Activated CD8-positive, alpha-beta memory T cell treated with anti-CD3 and anti-CD28 coated beads for 4 hours (primary cell): Measurements from ENCODE around the gene CTNNA2.

Experiments used
- DNase-seq, 2 donors: peaks; one replicate each; pipeline ENCODE4 v3.0.0-alpha.2; 2020; ENCODE audit warnings: low read depth in 2 of 2

The CTNNA2 gene

DNA sequence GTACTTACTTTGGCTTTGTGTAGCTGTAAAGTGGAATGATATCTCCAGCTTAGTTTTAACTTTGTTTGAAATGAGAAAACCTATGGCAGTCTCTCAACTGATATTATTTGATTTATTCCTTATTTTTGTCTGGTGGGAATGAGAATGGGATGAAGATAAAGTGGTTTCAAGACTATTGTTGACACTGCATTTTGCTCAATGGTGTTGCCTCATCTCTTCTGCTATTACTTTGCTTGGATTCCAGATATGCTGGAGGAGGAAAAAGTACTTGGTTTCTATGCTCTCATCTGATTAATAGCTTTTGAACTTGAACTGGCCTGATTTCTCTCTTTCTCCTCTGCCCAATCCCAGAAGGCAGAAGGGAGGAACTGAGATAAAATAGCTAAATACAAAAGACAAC is 198.2 kb downstream of the CTNNA2 start:
- no peak for DNase-seq

- DNase-seq: no peak
These were observed 200.4 kb downstream of the CTNNA2 start for GRCh38 chr2:79713131-79713785.

DNA sequence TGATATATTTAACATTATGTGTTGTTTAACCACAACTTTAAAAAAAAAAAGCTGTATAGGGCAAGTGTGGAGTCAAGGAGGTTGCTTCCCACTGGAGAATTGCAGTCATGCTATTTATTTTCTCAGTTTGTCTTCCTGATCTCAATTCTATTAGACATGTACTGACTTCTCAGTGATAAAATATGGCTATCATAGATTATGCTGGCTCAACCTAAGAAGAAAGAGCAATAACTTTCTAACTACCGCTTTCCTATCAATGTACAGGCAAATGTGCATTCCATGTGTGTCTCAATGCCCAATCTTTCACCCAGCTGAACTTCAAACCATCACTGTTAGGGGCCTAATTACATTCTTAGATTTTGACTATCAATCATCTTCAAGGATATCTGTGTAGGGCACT is 201.4 kb downstream of the CTNNA2 start:
- no peak for DNase-seq

DNA sequence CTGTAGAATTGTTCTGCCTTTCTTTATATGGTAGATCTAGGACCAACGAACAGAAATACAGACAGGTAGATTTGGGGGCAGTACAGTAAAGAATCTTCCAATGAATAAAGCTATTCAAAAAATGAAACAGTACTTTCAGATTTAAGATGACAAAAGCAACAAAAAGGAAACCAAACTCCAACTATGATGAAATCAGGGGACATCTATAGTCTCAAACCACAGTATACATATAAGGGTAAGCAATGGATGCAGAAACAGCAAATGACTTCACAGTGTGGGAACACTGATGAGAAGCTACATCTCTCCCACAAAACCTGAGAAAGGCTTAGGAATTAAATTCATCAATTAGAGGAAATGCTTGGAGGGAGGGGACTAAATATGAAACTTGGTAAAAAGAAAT is 202.5 kb downstream of the CTNNA2 start:
- no peak for DNase-seq

GRCh38 chr2:79716266-79716665 is 203.4 kb downstream of the CTNNA2 start:
- no peak for DNase-seq

DNA sequence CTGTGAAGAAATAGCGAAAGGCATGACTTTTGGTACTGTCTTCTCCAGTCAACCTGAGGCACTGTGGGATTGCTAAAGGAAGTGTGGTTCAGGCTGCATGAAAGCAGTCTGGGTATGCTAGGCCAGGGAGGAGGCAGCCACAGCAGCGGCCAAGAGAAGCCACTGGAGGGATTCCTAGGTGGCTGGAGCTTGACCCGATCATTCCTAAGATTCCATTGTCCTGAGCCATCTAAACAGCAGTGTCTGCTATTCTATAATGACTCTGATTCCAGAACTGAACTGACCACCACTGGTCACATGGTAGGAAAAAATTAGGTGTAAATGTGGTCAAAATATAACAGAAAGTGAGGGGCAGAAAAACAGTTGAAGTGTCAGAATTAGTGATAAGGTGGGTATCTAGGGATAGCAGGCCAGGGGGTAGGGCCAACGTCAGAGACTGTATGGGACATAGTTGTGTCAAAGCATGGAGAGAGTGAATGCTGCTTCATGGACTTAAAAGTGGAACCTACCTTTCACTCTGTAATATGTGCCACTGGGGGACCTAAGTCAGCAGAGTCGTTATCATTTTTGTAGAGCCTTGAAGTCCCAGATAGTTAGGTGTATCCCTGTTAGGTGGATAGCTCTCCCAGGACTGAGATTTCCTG is 204.6 kb downstream of the CTNNA2 start:
- DNase-seq: no peak

GRCh38 chr2:79721061-79721460 is 208.2 kb downstream of the CTNNA2 start:
- DNase-seq: no peak

GRCh38 chr2:79721966-79722365 is 209.1 kb downstream of the CTNNA2 start:
- no peak for DNase-seq

DNA sequence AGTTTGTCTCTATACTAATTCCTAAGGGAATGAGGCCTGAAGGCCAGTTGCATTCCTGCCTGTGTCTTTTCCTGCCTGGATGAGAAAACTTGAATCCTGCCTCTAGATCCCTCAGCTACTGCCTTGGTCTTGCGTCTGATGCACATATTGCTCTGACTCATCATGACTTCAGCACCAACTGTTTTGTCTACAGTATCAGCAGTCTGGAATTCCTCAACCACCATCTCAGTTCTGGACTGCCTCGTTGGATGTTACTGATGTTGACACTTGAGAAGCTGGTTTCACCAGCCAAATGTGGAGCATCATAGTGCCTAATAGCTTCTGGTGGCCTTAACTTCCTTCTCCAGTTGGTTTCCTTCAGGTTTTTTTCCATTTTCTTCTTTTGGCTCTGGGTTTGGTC is 211.0 kb downstream of the CTNNA2 start:
- DNase-seq: no peak

- no peak for DNase-seq
These were observed 216.7 kb downstream of the CTNNA2 start for GRCh38 chr2:79729532-79729931.

GRCh38 chr2:79734518-79734917 is 221.7 kb downstream of the CTNNA2 start:
- DNase-seq: no peak

DNA sequence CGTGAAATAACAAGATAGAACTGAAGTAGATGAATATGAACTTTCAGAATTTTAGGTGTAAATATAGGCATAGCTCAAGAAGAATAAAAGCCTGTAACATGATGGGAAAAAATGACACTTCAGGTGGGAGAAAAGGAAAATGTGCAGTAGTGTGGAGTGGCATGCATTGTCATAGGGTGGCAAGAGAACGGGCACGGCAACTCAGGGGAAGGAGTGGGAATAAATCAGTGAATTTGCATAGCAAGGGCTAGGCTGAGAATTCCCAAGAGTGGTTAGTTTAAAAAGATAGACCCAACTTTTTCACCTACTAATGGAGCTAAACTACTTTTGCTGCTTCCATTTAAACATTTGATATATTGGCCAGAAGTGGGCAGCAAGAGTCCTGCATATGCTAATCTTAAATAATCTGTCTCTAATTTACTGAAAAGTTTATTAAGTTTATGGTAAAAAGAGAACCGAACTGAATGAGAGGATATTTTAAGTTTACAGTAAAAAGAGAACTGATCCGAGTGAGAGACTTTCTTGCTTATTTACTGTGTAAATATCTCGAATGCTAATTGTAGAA is 228.1 kb downstream of the CTNNA2 start:
- no peak for DNase-seq

DNA sequence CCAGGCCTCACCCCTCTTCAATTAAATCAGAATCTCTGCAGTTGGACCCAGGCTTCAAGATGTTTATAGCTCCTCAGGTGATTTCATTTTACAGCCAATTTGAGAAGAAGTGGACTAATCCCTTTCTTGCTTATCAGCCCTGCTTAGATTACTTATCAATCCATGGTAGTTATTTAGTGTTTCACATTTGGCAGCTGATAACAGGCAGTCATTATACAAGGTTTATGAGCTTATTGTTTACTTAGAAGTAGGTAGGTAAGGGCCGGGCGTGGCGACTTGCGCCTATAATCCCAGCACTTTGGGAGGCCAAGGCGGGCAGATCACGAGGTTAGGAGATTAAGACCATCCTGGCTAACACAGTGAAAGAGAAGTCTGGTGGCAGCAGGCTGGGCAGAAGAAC is 237.5 kb downstream of the CTNNA2 start:
- no peak for DNase-seq

DNA sequence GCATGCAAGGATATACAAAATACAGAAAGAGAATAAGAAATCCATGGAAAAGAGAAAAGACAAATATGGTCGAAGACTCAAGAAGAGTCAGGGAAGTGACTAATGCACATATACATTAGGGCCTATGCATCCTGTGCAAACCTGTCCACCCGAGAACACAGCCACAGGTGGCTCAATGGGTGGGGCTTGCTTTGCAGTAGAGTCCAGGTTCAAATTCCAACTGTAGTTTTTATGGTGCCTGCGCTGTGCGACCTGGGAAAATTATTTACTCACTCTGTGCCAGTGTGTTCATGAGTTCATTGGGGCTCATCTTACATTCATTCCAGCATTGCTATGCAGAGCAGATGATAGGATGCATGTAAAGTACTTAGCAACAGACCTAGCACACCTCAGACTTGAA is 244.7 kb downstream of the CTNNA2 start:
- DNase-seq: no peak

GRCh38 chr2:79758042-79758441 is 245.2 kb downstream of the CTNNA2 start:
- no peak for DNase-seq

DNA sequence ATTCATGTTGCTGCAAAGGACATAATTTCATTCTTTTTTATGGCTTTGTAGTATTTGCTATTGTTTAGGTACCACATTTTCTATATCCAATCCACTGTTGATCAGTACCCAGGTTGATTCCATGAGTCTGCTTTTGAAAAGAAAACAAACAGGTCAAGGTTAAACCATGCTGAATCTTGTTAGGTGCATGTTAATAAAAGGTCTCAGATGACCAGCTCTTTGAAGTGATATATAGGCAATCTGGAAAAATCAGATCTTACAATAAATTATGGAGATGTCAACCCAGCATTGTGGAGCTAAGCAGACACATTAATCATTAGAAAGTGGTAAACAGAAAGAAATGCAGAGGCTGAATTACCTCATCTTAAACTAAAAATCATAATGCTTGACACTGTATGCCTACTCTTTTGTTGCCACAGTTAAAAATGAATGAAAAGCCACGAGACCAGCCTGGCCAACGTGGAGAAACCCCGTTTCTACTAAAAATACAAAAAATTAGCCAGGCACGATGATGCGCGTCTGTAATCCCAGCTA is 246.0 kb downstream of the CTNNA2 start:
- DNase-seq: no peak

DNA sequence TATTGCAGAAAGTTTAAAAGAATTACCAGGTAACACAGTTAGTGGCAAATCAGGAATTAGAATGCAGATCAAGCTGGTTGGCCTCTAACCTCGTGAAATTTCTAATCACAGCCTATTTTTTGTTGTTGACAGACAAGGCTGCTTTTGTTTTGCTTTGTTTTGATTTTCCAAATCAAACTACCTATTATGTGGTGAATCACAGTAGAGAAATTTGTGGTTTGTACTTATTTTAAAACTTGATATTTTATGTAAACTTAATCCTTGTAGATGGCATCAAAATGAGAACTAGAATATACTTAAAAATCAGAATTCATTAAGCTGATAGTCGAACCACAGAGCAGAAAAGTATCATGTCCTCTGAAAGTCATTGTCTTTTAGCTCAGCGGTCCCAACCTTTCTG is 258.1 kb downstream of the CTNNA2 start:
- no peak for DNase-seq

DNA sequence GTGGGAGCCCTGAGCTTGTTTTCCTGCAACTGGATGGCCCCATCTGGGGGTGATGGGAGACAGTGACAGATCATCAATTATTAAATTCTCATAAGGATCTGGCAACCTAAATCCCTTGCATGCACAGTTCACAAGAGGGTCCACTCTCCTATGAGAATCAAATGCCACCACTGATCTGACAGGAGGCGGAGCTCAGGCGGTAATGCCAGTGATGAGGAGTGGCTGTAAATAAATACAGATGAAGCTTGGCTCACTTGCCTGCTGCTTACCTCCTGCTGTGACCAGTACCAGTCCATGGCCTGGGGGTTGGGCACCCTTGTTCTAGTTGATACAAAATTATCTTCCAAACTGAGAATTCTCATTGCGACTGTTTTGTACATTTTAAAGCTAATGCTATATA is 258.6 kb downstream of the CTNNA2 start:
- DNase-seq: no peak

GRCh38 chr2:79774016-79774415 is 261.2 kb downstream of the CTNNA2 start:
- DNase-seq: no peak

DNA sequence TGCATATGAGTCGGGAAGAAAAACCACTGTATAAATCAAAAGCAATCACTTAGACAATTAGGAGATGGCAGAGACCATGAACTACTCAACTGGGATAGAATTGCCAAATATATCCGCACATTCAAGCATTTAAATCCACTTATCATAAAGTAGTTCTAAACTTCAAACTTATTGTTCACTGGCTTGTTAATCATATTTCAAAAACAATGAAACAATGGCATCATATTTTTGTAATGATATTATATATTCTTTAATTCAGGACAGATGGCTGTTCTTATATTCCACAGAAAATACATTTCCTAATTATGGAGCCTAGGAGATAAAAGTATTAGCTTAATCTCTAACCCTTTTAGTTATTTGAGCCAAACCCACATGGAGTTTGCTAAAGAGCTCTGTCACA is 263.6 kb downstream of the CTNNA2 start:
- DNase-seq: no peak

DNA sequence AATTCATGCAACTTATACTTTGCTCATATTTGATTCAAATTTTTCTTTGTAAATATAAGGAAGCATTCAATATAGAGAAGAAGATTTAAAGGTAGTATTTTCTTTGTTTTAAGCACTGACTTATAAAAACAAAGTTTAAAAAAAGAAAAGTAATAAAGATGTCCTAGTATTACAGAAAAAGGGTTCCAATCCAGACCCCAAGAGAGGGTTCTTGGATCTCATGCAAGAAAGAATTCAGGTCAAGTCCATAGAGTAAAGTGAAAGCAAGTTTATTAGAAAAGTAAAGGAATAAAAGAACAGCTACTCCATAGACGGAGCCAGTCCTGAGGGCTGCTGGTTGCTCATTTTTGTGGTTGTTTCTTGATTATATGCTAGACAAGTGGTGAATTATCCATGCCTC is 267.9 kb downstream of the CTNNA2 start:
- DNase-seq: no peak

DNA sequence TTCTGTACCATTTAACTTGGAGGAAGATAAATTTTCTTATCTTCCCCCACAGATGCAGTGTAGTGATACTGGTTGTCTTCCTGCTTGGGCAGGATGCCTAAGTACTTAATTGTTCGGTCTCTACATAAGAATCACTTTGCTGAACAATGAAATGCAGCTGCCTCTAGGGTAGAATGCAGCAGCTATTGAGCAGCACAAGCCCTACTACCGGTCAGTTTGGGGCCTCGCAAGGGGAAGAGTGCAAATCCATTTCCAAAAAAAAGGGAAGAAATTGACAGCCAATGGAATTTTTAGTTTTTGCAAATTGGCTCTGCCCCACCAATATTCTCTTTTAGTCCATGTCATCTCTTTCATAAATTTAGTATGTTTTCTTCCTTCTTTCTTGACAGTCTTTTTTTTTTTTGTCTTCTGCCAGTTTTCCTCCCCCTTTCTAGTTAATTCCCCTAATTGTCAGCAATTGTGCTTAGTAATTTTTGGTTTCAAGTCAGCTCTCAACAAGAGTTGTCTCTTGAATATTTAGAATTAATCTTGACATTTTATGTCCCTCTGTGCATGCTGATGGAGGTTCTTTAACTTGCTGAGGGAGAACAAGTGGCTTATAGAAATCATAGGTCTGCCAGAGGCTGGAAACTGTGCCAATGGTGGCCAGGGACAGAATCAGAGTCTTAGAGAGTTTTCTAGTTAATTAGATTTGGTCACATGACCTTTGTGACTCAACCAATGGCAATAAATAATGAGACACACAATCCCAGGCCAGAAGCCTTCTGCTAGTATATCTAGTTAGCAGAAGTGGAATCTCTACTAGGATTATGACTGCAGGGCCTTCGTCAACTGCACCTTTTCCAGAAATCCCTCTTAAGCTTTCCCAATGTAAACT is 270.0 kb downstream of the CTNNA2 start:
- no peak for DNase-seq
